GM18873 (cell line): ENCODE results near the gene GPC3.
"Not testable (repeated sequence)": the region's sequence is repeated elsewhere in the genome, so short reads cannot be mapped to it uniquely, and the experiment has no call there.

Source experiments
- ATAC-seq: cut with Tn5 transposase; IDR thresholded peaks from one replicate; pipeline ENCODE4 v1.9.1; 2021; ENCODE audit warnings: mild to moderate bottlenecking, moderate library complexity, moderate number of reproducible peaks; ENCODE audit not compliant: unreplicated experiment, low FRiP score

Gene GPC3

DNA sequence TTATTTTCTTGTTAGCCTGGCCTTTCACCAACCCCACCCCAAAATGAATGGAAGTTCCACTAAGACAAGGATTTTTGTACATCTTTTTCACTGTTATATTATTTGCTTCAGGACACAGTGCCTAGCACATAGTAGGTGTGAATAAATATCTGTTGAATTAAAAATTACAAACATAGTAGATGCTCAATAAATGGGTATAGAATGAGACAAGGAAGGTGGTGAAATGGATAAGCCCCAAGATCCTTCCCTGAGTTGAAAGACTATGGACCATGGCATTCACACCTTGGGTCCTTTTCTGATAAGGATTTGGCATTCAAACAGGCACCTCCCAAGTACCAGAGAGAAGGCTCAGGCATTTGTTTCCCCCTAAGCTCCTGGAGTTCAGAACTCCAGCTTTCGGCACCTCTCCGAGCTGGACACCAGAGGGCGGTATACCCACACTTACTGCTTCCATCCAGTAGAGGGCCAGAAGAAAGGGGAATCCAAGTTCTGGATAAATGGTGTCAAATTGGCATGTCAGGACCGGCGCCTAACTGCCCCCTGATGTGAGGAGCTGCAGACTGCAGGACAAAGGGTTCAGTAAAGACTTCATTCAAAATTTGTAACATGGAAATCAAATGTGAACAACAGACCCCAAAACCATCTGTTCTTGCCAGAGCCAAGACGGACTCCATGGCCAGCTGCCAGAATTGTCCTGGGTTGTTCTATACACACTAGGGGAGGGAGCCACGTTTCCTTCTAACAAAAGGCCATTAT, 193.0 kb downstream of the GPC3 start:
- peak; percentile 75 for ATAC-seq

DNA sequence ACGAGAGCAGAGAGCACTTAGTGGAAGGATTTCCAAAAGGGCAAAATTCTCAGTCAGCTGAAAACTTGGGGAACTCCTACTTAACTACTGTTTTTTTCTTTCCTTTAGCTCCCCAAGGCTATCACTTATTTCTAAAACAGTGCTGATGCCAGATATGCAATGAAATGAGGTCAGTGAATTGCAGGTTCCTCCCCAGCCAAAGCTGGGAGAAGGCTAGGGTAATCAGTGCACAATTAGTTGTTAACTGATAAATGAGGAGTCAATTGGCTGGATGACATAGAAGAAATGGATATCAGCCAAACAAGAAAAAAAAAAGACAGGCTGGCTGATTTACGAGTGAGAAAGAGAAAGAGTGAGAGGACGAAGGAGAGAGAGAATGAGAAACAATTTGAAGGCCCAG, 195.6 kb downstream of the GPC3 start:
- ATAC-seq = no peak

GRCh38 chrX:133786382-133786781, 199.0 kb downstream of the GPC3 start:
- no peak for ATAC-seq

DNA sequence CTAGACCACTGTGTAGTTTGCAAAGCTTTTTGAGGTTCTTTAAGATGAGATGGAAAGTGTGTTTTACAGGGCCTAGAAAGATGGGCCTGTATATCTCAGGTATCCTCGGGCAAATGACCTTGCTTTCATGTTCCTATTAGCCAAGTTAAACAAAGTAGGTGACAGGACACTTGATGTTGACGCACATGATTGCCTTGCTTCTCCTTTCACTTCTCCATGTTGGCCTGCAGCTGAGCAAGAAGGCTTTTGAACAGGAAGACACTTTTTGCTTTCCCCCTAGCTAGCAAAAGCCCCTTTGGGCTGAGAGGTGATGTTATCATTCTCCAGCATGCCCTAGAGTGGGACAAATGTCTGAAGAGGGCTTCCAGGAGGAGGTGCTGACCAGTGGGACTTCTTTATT, 202.1 kb downstream of the GPC3 start:
- ATAC-seq = no peak

GRCh38 chrX:133781174-133781573, 204.2 kb downstream of the GPC3 start:
- no peak for ATAC-seq

- no peak for ATAC-seq
These were observed 209.3 kb downstream of the GPC3 start for GRCh38 chrX:133776072-133776471.

GRCh38 chrX:133774807-133775206, 210.6 kb downstream of the GPC3 start:
- ATAC-seq = no peak

- ATAC-seq = no peak
These were observed 214.2 kb downstream of the GPC3 start for GRCh38 chrX:133771086-133771646.

DNA sequence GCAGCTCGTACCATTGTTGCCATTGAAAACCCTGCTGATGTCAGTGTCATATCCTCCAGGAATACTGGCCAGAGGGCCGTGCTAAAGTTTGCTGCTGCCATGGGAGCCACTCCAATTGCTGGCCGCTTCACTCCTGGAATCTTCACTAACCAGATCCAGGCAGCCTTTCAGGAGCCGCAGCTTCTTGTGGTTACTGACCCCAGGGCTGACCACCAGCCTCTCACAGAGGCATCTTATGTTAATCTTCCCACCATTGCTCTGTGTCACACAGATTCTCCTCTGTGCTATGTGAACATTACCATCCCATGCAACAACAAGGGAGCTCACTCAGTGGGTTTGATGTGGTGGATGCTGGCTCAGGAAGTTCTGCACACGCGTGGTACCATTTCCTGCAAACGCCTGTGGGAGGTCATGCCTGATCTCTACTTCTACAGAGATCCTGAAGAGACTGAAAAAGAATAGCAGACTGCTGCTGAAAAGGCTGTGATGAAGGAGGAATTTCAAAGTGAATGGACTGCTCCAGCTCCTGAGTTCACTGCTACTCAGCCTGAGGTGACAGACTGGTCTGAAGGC, 222.3 kb downstream of the GPC3 start:
- not testable (repeated sequence) for ATAC-seq

DNA sequence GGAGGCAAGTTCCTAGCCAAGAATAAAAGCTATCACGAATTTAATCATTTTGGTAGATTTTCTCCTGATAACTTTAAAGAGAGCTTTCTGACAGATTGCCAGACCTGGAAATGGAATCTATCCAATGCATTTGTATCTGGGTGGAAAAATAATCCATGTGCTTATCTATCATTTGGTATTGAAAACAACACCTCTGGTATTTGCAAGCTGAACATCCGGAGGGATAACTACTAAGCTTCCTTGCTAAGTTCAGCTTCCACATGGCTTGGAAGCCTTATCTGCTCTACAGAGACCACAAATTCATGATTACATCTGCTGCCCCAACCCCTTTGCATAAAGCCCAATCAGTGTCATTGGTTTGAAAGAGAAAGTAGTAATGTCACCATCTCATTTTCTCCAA, 230.7 kb downstream of the GPC3 start:
- ATAC-seq = no peak

DNA sequence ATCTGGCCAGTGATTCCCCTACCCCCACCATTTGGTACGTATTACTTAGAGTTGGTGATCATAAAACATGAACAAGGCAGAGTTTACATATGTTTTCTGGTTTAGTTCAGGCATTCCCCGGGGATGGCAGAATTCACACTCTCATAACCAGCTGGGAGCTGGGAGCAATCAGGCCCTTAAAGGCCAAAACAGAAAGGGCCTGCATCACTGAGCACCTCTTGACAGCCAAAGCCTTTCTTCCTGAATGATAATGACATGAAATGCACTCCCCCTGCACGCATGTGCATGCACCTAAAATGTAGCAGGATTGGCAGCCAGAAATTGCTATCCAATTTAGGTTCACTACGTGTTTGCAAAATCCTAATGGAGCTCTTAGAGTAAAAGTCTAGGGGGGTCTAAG, 235.4 kb downstream of the GPC3 start:
- no peak for ATAC-seq

DNA sequence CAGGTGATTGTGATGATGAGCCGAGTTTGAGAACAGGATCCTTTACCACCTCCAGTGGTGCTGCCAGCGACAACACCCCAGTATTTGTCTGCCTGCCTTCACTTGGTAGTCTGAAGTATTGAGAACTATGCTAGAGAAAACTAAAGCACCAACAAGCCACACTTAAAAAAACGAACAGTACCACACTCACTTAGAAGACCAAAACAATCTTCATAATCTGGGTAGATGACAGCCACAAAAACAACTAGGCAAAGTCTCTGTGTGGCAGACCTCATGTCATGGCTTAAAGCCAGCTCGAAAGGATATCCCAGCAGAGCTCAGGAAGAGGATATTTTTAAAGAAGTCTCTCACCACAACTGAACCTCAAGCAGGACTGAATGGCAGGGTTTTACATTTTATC, 236.0 kb downstream of the GPC3 start:
- no peak for ATAC-seq

GRCh38 chrX:133747196-133747595, 238.2 kb downstream of the GPC3 start:
- no peak for ATAC-seq

- ATAC-seq = peak; percentile 44
These were observed 238.8 kb downstream of the GPC3 start for GRCh38 chrX:133746593-133746992.

GRCh38 chrX:133745349-133745748, 240.0 kb downstream of the GPC3 start:
- ATAC-seq = no peak

- ATAC-seq = no peak
These were observed 242.6 kb downstream of the GPC3 start for GRCh38 chrX:133742602-133743305.

DNA sequence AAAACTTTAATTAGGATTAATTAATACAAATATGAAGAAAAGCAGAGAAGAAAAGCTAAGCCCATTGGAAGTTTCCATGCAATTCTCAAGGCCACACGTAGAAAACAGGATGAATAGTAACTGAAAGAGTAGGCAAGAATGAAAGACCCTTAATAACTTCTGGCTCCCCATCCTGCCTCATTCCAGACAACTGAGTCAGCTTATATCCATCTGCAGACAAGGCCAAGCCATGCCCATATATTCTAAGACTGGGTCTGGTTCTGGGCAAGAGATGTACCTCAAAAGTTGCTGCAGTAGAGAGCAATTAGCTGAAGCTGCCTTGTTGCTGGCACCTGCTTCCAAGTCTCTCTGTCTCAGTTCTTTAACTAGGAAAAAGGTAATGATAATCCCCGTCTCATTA, 244.1 kb downstream of the GPC3 start:
- no peak for ATAC-seq

GRCh38 chrX:133726642-133727041, 258.8 kb downstream of the GPC3 start:
- ATAC-seq = no peak

- no peak for ATAC-seq
These were observed 259.2 kb downstream of the GPC3 start for GRCh38 chrX:133726211-133726630.

DNA sequence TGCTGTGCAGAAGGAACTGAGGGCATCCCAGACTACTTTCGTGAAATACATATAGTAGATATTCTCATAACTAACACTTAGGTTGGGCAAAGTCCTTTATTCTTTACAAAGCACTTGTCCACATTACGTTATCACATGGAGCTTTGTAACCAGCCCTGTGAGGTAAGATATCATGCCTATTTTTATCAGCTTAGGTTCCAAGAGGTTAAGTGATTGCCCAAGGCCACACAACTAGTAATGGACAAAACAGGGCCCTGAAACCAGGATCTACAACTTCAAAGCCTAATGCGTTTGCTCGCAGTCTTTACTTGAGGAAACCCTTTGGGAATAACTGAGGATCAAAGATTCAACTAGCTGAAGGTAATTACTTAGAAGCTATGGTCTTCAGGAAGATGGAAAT, 261.5 kb downstream of the GPC3 start:
- ATAC-seq = no peak

DNA sequence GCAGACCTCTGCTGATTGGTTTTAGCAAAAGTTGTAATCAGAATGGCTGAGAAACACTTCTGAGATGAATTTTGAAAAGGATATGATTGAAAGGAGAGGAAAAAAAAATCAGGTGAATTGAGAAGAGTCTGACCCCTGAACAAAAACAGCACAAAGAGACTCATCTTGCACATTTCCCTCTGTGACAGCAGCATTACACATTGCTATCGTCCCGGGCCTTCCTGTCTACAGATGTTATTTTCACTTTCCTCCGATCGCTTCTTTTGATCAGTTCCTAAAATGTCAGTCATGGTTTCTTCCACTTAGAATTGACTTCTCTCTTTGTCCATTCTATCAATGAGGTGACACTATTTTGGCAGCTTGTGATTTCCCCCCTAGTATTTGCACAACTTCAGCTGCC, 262.6 kb downstream of the GPC3 start:
- ATAC-seq = no peak
